HepG2 (cell line): ENCODE data around the gene PGAP3. TPM values are rescaled to one million over a fixed set of nuclear protein-coding genes. Genes with fewer than 3 reads are reported as not detected.
A peak's percentile ranks its signal among the peaks of the same experiment; 100 is the strongest.

Experiments
- ATM ChIP-seq: fragments of 450-650 bp; IDR thresholded peaks from 2 replicates; pipeline ENCODE4 v1.7.1; 2017; ENCODE audit warnings: mild to moderate bottlenecking, borderline replicate concordance
- FOXJ3 ChIP-seq: sonication (generic); formaldehyde crosslinking; IDR thresholded peaks from 2 replicates; pipeline ENCODE4 v1.4.0; 2020; ENCODE audit warnings: missing genetic modification reagents, mild to moderate bottlenecking, borderline replicate concordance
- FUBP1 ChIP-seq: sonication (generic); formaldehyde crosslinking; IDR thresholded peaks from 2 replicates; pipeline ENCODE4 v1.5.1; 2020; ENCODE audit warnings: missing genetic modification reagents, mild to moderate bottlenecking, borderline replicate concordance
- GABPA ChIP-seq, 2 experiments: IDR thresholded peaks; 2 replicates each; pipeline ENCODE4 v1.6.1; 2011 to 2016; ENCODE audit warnings: low read depth in 2 of 2, low read length in 1 of 2, missing biosample characterization in 1 of 2, missing genetic modification characterization in 1 of 2
- NCOR1 ChIP-seq: fragments of 200-600 bp; sonication (generic); IDR thresholded peaks from 2 replicates; pipeline ENCODE4 v1.7.0; 2017; ENCODE audit warnings: antibody characterized with exemption, low read length, borderline replicate concordance
- NR2F6 ChIP-seq, 2 experiments: IDR thresholded peaks; 2 replicates each; pipeline ENCODE4 v1.6.1; 2016; ENCODE audit warnings: antibody characterized with exemption in 1 of 2, mild to moderate bottlenecking in 1 of 2
- NRL ChIP-seq: sonication (generic); formaldehyde crosslinking; IDR thresholded peaks from 2 replicates; pipeline ENCODE4 v1.5.0; 2020; ENCODE audit warnings: missing genetic modification reagents, mild to moderate bottlenecking, moderate library complexity, borderline replicate concordance
- RARG ChIP-seq: sonication (generic); formaldehyde crosslinking; IDR thresholded peaks from 2 replicates; pipeline ENCODE4 v1.4.0; 2020; ENCODE audit warnings: low read depth, mild to moderate bottlenecking, missing genetic modification reagents
- TAF15 ChIP-seq: fragments of 200-400 bp; formaldehyde crosslinking; IDR thresholded peaks from one replicate; pipeline ENCODE4 v1.6.1; 2018; ENCODE audit warnings: mild to moderate bottlenecking, low read depth, low read length; ENCODE audit not compliant: poor library complexity, severe bottlenecking
- ZFX ChIP-seq: sonication (generic); formaldehyde crosslinking; IDR thresholded peaks from 2 replicates; pipeline ENCODE4 v1.4.0; 2020; ENCODE audit warnings: mild to moderate bottlenecking, low read depth, missing genetic modification reagents, moderate library complexity
- ZNF318 ChIP-seq: sonication (generic); formaldehyde crosslinking; IDR thresholded peaks from 2 replicates; pipeline ENCODE4 v1.4.0; 2020; ENCODE audit warnings: mild to moderate bottlenecking, missing genetic modification reagents
- ZNF570 ChIP-seq: sonication (generic); formaldehyde crosslinking; IDR thresholded peaks from 2 replicates; pipeline ENCODE4 v1.4.0; 2020; ENCODE audit warnings: mild to moderate bottlenecking, missing genetic modification reagents, borderline replicate concordance
- polyA plus RNA-seq, 8 experiments: library from polyadenylated mRNA; depleted of rRNA in 3 of 8; stranded (reverse) in 7 of 8; unstranded in 1 of 8; fragments of >200 nt; fragmentation: Illumina TruSeq in 4 of 8; extraction: Trizol in 4 of 8; gene quantifications; 2 replicates each; pipeline versions ENCODE4 v1.2.1 to v1.2.3, GENCODE V29; 2011 to 2016; ENCODE audit warnings: low read depth in 4 of 8, missing spikeins in 1 of 8, mixed read lengths in 1 of 8; ENCODE audit not compliant: insufficient read depth in 1 of 8
- total RNA-seq, 5 experiments: library from RNA; depleted of rRNA; stranded (reverse); fragments of >200 nt; fragmentation: Illumina TruSeq; extraction: Trizol; gene quantifications; 2 replicates each; pipeline ENCODE4 v1.2.3, GENCODE V29; 2016; ENCODE audit warnings: low read depth in 1 of 5
- TF ChIP-seq, protein P1 (sequence below): sonication (generic); formaldehyde crosslinking; IDR thresholded peaks from 2 replicates; pipeline ENCODE4 v1.9.0; 2022; ENCODE audit warnings: missing genetic modification reagents, mild to moderate bottlenecking, borderline replicate concordance
- TF ChIP-seq, protein P2 (sequence below): IDR thresholded peaks from 2 replicates; pipeline ENCODE4 v1.6.1; 2016; ENCODE audit warnings: low read depth

The PGAP3 gene
- total and polyA plus RNA-seq, 2 of the 13 experiments (the other 11 are each of a cell fraction or from before 2014, with no cell fraction given) = 11.9 to 14.6 TPM

GRCh38 chr17:39674702-39675389, 13.0 kb downstream of the PGAP3 start (continued):
- TF ChIP-seq ZFX (CRISPR knock-in tag) = peak; percentile 89
- TF ChIP-seq, protein P1, sequence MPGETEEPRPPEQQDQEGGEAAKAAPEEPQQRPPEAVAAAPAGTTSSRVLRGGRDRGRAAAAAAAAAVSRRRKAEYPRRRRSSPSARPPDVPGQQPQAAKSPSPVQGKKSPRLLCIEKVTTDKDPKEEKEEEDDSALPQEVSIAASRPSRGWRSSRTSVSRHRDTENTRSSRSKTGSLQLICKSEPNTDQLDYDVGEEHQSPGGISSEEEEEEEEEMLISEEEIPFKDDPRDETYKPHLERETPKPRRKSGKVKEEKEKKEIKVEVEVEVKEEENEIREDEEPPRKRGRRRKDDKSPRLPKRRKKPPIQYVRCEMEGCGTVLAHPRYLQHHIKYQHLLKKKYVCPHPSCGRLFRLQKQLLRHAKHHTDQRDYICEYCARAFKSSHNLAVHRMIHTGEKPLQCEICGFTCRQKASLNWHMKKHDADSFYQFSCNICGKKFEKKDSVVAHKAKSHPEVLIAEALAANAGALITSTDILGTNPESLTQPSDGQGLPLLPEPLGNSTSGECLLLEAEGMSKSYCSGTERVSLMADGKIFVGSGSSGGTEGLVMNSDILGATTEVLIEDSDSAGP = no peak
- no peak for TF ChIP-seq ZNF570
- TF ChIP-seq, protein P2, sequence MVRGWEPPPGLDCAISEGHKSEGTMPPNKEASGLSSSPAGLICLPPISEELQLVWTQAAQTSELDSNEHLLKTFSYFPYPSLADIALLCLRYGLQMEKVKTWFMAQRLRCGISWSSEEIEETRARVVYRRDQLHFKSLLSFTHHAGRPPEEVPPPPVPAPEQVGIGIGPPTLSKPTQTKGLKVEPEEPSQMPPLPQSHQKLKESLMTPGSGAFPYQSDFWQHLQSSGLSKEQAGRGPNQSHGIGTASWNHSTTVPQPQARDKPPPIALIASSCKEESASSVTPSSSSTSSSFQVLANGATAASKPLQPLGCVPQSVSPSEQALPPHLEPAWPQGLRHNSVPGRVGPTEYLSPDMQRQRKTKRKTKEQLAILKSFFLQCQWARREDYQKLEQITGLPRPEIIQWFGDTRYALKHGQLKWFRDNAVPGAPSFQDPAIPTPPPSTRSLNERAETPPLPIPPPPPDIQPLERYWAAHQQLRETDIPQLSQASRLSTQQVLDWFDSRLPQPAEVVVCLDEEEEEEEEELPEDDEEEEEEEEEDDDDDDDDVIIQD (CRISPR knock-in tag) = no peak
- 0 out of 2 replicates have a peak, but pooled peaks have one; percentile 57 for TF ChIP-seq FOXJ3 (CRISPR knock-in tag)
- no peak for TF ChIP-seq RARG
- peak; percentile 63; the same call in 1 of the 2 replicates for TF ChIP-seq NR2F6 (IDR thresholded peaks at IDR 0.05)
- TF ChIP-seq NR2F6 (CRISPR knock-in tag; IDR thresholded peaks at IDR 0.05) = peak; percentile 75
- TF ChIP-seq NCOR1 = no peak
- no peak for TF ChIP-seq FUBP1
- no peak for TF ChIP-seq TAF15
- TF ChIP-seq GABPA (IDR thresholded peaks at IDR 0.05; ENCODE audit: low read depth, low read length) = peak; percentile 63
- TF ChIP-seq GABPA (CRISPR knock-in tag; IDR thresholded peaks at IDR 0.05; ENCODE audit: low read depth) = peak; percentile 92
- no peak for TF ChIP-seq ATM
- TF ChIP-seq NRL (CRISPR knock-in tag) = peak; percentile 38; the same call in 1 of the 2 replicates
- no peak; the same call in 1 of the 2 replicates for TF ChIP-seq ZNF318 (CRISPR knock-in tag)
